Ovary (tissue), 3 donors: ENCODE data around the gene MIER2.

Source experiments
- CTCF ChIP-seq, 3 donors: fragments of 450-650 bp in 2 of 3; fragments of 200-600 bp in 1 of 3; IDR thresholded peaks; one replicate each; pipeline versions ENCODE4 v1.5.1 to v1.8.0; 2016 to 2022; ENCODE audit warnings: antibody characterized with exemption in 3 of 3, mild to moderate bottlenecking in 1 of 3
- POLR2A ChIP-seq: fragments of 450-650 bp; IDR thresholded peaks from one replicate; pipeline ENCODE4 v1.6.1; 2017; ENCODE audit warnings: antibody characterized with exemption, mild to moderate bottlenecking, moderate library complexity
- donor health status: DM: no; HTN: no; CAD: no.

- TF ChIP-seq POLR2A (no peak), CTCF (IDR thresholded peaks at IDR 0.05) (no peak)
Measured at GRCh38 chr19:375395-376110, 31.0 kb upstream of the MIER2 start.
